HG03097 (cell line): ENCODE measurements around the gene PKD1L1.

Source experiments
- ATAC-seq: cut with Tn5 transposase; IDR thresholded peaks from one replicate; pipeline ENCODE4 v1.9.1; 2021; ENCODE audit not compliant: unreplicated experiment, low FRiP score

The PKD1L1 gene

DNA sequence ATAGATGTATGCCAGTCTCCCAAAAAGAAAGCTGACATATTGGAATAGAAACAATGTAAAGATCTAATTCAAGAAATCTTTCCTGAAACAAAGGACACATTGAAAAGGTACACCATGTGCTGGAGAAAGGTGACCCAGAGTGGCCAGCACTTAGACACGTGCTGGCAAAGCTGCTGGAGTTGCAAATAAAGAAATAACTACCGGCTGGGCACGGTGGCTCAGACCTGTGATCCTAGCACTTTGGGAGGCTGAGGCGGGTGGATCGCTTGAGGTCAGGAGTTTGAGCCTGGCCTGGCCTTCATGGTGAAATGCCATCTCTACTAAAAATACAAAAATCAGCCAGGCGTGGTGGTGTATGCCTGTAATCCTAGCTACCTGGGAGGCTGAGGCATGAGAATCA is 35.9 kb downstream of the PKD1L1 start:
- ATAC-seq = no peak

- no peak for ATAC-seq
Measured at GRCh38 chr7:47908720-47909119, 39.5 kb downstream of the PKD1L1 start.

GRCh38 chr7:47907981-47908616 is 40.2 kb downstream of the PKD1L1 start:
- no peak for ATAC-seq

GRCh38 chr7:47906883-47907282 is 41.4 kb downstream of the PKD1L1 start:
- no peak for ATAC-seq

GRCh38 chr7:47905076-47905920 is 43.0 kb downstream of the PKD1L1 start:
- no peak for ATAC-seq

DNA sequence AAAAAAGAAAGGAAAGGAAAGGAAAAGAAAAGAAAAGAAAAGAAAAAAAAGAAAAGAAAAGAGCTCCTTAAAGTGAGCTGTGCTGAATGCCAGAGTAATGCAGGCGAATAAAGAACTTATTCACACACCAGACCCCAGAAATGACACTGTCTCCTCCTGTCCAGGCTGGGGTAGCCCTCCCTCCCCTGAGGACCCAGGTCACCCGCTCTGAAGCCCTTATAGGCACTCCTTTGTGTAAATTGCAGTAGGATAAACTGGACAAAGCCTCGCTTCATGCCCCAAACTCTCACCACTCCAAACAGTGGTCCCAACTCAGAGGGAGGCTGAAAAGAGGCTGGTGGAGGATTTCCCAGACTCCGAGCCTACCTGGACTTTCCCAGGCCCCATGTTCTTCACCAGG is 46.3 kb downstream of the PKD1L1 start:
- no peak for ATAC-seq

DNA sequence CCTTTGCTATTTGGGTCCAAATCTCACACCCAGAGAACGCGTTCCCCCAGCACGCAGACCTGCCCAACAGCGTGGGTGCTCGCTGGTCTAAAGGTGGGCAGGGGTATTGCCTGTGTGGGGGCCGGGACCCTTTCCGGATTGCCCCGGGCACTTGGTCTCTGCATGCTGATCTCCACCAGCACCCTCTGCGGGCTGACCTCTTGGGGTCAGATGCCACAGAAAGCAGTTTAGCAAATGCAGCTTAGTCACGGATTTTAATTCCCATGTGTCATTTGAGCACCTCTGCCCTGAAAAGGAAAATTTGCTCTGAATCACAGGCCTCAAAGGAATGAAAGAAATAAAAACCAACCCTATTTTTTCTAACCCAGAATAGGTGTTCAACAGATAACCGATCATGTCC is 46.7 kb downstream of the PKD1L1 start:
- no peak for ATAC-seq

DNA sequence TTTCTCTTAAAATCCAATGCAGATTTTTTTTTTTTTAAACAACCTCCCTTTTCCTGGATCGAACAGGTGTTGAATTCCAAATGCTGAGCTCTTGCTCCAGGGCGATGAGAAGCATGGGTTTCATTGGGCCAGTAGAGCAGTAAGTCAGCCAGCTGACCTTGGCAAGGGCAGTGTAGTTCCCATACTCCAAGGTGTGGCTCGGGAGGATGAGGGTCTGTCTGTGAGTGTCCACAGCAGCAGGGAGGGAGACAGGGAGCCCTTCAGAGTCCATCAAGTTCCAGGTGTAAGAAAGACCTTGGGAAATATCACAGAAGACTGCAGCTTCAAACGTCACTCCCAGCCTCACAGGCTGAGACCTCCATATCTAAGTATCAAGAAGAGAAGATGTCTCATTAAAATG is 50.4 kb downstream of the PKD1L1 start:
- ATAC-seq = no peak

GRCh38 chr7:47896809-47897423 is 51.4 kb downstream of the PKD1L1 start:
- no peak for ATAC-seq

DNA sequence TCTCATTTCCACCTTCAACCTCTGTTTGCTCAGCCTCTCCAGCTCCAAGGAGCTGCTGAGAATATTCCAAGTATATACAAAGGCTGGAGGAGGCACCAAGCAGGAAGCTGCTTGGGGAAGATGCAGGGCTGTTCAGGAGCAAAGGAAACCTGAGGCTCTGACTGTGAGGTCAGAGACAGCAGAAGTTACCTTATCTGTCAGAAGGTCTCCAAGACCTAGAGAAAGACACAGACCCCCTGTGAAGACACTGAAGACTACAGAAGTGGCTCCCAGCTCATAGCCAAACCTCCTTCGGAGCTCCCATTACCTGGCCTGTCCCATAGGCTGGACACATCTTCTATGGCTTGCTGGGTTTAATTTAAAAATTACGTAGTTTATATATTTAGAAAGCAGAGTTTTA is 53.2 kb downstream of the PKD1L1 start:
- ATAC-seq = no peak

DNA sequence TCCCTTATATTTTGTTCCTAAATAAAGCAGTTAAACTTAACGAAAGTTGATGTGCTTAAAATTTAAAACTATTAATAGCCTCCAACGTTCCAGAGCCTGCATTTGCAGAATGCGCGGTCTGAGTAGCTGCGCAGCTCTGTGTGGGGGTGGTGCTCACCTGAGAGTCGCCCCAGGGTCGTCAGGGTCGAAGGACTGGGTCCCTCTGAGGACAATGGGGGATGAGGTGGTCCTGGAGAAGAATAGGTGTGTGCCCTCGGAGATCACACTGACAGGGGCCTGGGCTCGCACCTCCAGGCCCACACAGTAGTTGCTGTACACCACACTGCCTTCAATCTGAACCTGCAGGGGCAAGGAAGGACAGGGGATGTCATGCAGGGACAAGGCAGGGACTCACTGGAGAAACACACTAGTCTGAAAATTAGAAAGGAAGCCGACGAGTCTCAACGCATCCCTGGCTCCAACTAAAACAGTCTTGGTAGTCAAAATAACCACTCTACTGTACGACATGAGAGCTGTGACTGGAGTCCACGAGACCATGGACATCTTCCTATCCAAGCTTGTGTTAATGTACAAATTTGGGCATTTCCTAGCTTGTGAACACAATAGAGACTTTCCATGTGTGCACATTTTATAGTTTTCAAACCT is 54.4 kb downstream of the PKD1L1 start:
- no peak for ATAC-seq

- no peak for ATAC-seq
Measured at GRCh38 chr7:47893238-47893637, 55.0 kb downstream of the PKD1L1 start.

- no peak for ATAC-seq
Measured at GRCh38 chr7:47890606-47891005, 57.7 kb downstream of the PKD1L1 start.

DNA sequence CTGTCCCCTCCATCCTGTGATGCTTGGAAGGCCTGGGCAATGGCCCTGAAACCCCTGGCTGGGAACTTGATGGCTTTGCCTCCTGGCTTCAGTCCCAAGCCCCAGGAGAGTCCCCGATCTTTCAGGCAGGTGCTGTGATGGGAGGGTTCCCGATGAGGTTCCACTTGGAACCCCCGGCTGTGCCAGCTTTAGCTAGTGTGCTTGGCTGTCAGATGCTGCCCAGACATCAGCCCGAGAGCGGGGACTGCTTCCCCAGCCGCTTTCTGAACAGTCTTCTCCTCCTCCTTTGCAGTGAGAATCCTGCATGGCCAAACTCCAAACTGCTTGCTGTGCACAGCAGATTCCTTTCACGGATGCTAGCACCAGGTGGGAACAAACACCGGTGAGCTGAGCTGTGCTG is 58.1 kb downstream of the PKD1L1 start:
- no peak for ATAC-seq

DNA sequence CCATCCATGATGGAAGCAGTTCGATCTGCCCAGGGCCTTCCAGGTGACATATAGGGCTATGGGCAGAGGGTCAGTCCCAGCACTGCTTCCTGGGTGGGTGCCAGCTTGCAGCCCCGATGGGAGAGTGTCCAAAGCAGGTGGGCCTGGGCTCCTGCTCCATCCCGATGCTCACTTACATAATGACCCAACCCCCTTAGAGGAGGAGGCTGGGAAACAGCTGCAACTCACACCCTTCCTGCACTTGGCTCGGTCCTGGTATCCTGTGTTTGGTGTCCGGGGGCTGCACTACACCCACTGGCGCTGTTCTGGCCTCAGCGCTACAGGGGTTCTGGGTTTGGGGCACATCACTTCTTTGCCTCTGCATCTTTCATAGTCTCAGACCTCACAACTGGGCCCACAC is 58.5 kb downstream of the PKD1L1 start:
- no peak for ATAC-seq

GRCh38 chr7:47888371-47889265 is 59.6 kb downstream of the PKD1L1 start:
- ATAC-seq = no peak

GRCh38 chr7:47887016-47887640 is 61.1 kb downstream of the PKD1L1 start:
- ATAC-seq = no peak

DNA sequence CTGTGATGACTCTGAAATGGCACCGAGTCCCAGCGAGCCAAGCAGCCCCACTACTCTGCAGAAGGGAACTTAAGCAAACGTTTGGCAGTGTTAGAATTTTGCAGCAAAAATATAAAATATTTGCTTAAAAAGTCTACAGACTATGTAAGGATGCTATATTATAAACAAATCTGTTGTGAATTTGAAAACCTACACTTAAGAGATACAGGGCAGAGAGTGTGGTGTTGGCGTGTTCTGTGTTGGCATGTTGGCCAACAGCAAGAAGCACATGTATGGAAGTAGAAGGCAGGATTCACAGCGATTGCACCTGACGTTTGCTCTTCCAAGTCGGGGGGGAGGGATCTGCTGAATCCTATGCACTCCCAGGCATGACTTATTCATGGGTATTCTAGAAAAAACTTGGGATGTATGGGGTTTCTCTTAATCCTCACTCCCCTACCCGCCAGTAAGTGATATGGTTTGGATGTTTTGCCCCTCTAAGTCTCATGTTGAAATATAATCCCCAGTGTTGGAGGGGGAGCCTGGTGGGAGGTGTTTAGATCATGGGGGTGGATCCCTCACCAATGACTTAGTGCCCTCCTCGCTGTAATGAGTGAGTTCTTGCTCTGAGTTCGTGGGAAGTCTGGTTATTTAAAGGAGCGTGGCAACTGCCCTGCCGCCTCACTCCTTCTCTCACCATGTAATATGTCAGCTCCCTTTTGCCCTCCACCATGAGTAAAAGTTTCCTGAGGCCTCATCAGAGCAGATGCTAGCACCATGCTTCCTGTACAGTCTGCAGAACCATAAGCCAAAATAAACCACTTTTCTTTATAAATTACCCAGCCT is 62.1 kb downstream of the PKD1L1 start:
- ATAC-seq = no peak
